RPMI8226 (cell line): Measurements from ENCODE around the gene TBC1D3H.
A peak's percentile ranks its signal among the peaks of the same experiment; 100 is the strongest.
"Not testable (repeated sequence)": the region's sequence is repeated elsewhere in the genome, so short reads cannot be mapped to it uniquely, and the experiment has no call there.

Source experiments
- DNase-seq: peaks from one replicate; pipeline ENCODE4 v3.0.0-alpha.2; 2015

TBC1D3H gene

GRCh38 chr17:36388385-36389245, at the start of gene TBC1D3H:
TBC1D3H (minus strand) TSS chr17:36388435; CDS start chr17:36386895, 1,540 bp downstream.
- not testable (repeated sequence) for DNase-seq

- DNase-seq = not testable (repeated sequence)
These were observed 40.7 kb upstream of the TBC1D3H start for GRCh38 chr17:36428891-36429290.

- not testable (repeated sequence) for DNase-seq
These were observed 27.1 kb upstream of the TBC1D3H start for GRCh38 chr17:36415180-36415941.

GRCh38 chr17:36390943-36391645, 2.9 kb upstream of the TBC1D3H start:
- not testable (repeated sequence) for DNase-seq

- DNase-seq = not testable (repeated sequence)
These were observed 12.3 kb downstream of the TBC1D3H start for GRCh38 chr17:36375938-36376337.

- peak; percentile 3 for DNase-seq
These were observed 25.7 kb downstream of the TBC1D3H start for GRCh38 chr17:36362496-36362895.
